GM18505 (cell line): ENCODE data around the gene KRT86.
"Not testable (repeated sequence)": the region's sequence is repeated elsewhere in the genome, so short reads cannot be mapped to it uniquely, and the experiment has no call there.

Source experiments
- ATAC-seq: cut with Tn5 transposase; IDR thresholded peaks from one replicate; pipeline ENCODE4 v1.9.1; 2021; ENCODE audit not compliant: unreplicated experiment
- POLR2A ChIP-seq: IDR thresholded peaks from 4 replicates; pipeline ENCODE4 v1.6.1; 2011; ENCODE audit warnings: borderline replicate concordance; ENCODE audit not compliant: insufficient read depth, insufficient read length; ENCODE audit errors: extremely low read depth

The KRT86 gene

DNA sequence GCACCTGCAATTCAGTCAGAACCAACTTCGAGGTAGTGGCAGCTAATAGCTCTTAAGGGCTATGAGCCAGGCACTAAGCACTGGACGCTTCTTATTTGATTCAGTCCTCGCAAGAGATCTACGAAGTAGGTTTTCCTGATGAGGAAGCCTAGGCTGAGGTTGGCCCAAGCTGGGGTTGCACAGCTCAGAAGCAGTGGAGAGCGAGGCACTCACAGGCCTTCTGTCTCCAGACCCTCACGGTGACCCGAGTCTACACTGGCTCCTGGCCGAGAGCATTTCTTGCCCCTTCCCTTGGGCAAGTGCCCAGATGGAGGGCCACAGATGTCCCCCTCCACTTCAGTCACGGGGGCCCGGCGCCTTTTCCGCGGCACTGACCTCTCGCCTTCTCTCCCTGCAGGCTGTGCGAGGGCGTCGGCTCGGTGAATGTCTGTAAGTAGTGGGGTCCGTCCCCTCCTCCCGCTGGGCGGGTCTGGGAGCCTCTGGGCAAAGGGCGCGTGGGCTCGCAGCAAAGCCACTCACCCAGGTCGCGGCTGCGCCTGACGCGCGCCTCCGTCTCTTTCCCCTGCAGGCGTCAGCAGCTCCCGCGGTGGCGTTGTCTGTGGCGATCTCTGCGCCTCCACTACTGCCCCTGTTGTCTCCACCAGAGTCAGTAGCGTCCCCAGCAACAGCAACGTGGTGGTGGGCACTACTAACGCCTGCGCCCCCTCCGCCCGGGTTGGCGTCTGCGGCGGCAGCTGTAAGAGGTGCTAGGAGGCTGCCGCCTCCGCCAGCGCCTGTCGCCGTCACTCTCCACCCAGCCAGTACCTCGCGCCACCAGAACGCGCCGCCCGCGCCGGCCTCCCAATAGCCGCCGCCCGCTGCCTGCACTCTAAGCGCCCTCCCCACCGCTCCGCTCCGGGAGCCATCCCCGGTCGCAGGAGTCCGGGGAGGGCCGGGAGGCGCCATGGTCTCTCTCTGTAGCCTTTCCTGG, 33.7 kb downstream of the KRT86 start:
- no peak for TF ChIP-seq POLR2A
- no peak for ATAC-seq

DNA sequence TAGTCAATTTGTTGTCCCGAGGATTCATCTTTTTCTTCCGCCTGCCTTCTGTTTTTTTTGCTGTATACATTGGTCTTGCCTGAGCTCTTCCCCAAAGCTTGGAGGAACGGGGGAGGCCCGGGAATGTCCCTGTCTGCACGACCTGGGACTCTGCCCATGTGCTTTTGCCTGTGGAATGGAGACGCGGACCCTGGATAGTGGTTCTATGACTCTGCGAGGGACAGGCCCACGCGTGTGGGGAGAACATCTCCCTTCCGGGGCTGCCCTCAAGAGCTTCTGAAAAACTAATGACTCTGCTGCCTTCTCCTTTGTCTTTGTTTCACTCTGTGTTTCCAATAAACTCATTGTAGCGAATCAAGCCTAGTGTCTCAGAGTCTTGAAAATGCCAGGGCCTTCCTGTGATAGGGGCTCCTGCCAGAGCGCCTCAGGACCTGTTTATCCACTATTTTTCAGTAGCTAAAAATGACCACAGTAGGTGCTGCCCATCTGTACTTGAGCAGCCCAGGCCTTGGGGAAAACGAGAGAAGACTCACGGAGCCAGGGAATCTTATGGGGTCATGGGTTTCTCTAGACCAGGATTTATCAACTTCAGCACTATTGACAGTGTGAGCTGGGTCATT, 34.5 kb downstream of the KRT86 start:
- no peak for ATAC-seq

DNA sequence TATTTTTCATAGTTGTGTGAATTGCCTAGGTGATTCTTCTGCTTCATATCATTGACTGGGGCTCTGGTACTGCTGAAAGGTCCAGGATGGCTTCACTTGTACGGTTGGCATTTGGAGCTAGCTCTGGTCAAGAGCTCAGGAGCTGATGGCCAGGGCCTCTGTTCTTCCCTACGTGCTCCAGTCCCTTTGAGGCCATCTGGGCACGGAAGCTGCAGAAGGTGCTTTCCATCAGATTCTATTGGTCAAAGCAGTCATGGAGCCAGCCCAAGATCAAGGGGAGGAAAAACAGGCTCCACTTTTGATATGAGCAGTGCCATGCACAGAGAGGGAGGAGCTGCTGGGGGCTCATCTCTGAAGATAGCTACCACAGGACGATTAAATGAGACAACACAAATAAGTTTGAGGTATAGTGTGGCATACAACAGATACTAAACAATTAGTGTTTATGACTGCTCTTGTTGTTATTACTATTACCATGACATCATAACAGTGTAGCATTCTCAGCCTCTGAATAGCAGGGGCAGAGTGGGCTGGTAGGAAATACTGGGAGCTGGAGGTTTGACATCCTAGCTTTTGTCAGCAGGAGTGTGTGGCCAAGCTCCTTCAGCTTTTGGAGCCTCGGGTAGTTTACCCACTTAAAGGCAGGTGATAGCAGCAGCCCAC, 36.3 kb downstream of the KRT86 start:
- no peak for TF ChIP-seq POLR2A
- ATAC-seq, result no peak

More for the DNA sequence above, 34.5 kb downstream of the KRT86 start:
- TF ChIP-seq POLR2A, result no peak

DNA sequence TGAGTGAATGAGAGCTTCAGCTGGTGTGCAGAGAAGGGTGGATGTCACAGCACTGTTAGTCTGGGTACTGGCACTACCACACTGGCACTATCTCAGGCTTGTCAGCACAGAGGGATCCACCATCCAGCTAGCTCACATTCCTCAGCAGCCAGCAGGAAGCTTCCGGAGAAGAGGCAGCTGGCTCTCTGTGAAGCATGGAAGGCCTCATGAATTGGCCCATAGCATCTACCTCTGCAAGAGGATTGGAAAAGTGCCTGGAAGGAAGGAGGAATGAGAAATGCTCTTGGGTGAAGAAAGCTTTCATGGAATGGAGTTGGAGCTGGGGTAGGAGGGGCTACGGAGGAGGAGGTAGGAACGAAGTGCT, 36.8 kb downstream of the KRT86 start:
- no peak for ATAC-seq
- TF ChIP-seq POLR2A, result no peak

DNA sequence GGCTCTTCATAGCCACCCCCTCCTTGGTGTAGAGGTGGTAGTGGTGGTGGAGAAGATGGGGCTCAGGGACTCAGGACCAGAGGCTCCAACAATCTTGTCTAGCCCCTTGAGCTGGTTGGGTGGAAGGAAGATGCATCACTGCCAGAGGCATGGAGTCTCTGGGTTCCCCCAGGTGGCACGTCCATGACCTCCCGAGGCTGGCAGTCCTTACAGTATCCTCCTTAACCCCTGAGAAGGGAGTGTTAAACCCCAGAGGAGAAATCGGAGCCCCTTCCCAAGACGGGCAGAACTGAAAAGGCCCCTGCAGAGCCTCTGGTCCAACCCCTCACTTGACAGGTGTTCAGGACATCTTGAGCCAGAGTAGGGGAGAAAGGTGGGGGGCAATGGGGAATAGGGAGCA, 37.6 kb downstream of the KRT86 start:
- no peak for ATAC-seq
- TF ChIP-seq POLR2A, result no peak

DNA sequence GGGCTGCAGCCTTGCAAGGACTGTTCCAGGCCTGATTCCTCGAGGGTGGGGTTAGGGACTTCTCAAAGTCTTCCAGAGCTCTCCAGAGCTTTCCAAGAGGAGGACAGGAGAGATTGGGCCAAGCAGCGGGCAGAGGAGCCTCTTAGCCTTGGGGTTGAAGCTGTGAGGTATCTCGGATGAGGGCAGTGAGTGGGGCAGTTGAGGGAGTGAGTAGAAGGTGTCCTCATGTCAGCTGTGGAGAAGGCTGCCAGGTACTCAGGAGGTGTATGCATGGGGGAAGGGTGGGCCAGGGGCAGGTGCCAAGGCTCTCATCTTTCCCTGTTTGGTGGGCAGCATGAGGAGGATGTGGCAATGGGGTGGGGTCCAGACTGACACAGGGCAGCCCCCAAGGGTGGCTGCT, 39.0 kb downstream of the KRT86 start:
- ATAC-seq, result no peak
- TF ChIP-seq POLR2A, result no peak

DNA sequence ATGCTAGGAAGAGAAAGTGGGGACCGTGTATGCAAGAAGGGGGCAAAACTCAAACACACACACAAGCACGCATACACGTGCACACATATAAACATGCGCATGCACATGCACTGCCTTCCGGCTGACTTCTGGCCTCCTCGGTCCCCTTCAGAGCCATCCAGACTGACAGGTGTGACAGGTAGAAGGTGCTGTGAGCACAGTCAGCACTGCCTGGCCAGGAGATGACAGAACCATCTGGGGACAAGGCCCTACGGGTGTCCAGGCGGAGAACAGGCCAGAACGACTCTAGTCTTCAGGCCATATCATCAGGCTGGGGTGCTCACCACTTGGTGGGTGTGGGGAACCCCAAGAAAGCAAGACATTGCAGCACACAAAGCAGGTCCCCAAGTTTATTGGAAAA, 39.5 kb downstream of the KRT86 start:
- TF ChIP-seq POLR2A, result no peak
- no peak for ATAC-seq

DNA sequence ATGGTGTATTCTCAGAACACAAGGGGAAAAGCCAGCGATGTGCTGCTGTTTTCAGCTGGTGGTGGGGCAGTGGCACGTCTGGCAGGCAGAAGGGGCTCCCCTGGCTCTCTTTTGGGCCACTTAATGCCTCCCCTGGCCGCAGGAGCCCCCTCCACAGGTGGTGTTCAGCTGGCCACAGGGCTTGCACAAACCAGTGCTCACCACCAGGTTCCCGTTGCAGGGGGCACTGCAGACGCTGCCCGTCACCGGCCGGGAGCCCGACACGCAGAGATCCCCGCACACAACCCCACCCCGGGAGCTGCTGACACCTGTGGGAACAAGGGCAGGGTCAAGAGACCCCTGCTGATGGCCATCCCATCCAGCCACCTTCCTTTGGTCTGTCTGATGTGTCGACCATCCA, 40.1 kb downstream of the KRT86 start:
- ATAC-seq, result no peak
- no peak for TF ChIP-seq POLR2A

DNA sequence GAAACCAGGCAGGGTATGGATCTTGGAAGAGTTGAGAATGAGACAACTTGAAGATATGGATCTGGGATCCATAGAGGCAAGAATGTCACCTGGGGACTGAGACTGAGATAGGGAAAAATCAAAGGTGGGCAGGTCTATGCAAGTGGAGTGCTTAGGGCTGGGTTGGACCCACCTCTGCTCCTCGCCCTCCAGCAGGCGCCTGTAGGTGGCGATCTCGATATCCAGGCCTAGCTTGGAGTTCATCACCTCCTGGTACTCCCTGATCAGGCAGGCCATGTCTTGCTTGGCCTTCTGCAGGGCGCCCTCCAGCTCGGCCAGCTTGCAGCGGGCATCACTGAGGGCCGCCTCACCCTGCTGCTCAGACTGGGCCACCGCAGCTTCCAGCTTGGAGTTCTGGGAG, 41.3 kb downstream of the KRT86 start:
- ATAC-seq, result not testable (repeated sequence)

DNA sequence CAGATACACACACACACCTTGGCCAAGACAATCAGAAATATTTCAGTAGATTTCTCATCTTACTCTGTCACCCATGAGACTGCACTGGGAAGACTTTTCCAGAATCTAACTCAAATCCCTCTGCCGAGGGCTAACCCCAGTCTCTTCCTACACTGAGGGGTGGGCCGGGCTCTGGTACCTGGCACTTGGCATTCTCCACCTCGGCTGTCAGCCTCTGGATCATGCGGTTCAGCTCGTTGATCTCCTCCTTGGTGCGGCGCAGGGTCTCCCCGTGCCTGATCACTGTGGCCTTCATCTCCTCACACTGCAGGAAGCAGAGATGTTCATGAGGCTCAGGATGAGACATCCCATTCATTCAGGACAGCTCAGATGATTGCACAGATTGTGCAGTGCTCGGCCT, 41.8 kb downstream of the KRT86 start:
- TF ChIP-seq POLR2A, result no peak
- ATAC-seq, result no peak

DNA sequence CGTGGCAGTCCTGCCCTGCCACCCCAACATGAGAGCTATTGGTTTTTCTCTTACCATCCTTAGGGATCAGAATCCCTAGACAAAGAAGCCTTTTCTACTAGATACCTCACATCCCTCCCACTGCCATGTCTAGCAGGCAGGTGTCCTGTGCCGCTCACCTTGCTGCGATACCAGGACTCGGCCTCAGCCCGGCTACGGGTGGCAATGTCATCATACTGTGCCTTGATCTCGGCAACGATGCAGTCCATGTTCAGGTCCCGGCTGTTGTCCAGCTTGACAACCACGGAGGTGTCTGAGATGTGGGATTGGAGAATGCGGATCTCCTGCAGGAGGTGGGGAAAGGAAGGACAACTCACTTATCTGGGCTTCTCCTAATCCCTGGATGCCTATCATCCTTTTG, 42.3 kb downstream of the KRT86 start:
- ATAC-seq, result no peak
- no peak for TF ChIP-seq POLR2A

DNA sequence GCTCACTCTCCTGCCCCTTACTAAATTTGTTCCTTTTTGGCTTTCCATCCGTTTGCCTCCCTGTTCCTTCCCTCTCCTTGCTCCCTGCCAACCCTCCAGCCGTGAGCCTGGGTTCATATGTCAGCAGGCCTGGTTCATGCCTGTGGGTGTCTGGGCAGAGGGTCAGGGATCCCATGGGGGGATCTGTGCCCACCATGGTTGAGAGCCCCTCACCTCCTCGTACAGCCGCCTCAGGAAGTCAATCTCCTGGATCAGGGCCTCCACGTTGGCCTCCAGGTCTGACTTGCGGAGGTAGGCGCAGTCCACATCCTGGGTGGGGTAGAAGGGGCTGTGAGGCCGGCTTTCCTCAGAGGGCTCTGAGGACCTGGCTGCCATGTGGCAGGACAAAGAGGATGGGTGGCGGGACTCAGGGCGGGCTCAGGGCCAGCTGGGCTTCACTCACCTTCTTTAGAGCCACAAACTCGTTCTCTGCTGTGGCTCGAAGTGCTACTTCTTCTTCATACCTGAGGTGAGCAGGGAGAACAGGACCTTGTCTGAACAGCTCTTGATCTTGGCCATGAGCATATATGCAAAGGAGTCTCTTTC, 43.1 kb downstream of the KRT86 start:
- TF ChIP-seq POLR2A, result no peak
- ATAC-seq, result no peak

DNA sequence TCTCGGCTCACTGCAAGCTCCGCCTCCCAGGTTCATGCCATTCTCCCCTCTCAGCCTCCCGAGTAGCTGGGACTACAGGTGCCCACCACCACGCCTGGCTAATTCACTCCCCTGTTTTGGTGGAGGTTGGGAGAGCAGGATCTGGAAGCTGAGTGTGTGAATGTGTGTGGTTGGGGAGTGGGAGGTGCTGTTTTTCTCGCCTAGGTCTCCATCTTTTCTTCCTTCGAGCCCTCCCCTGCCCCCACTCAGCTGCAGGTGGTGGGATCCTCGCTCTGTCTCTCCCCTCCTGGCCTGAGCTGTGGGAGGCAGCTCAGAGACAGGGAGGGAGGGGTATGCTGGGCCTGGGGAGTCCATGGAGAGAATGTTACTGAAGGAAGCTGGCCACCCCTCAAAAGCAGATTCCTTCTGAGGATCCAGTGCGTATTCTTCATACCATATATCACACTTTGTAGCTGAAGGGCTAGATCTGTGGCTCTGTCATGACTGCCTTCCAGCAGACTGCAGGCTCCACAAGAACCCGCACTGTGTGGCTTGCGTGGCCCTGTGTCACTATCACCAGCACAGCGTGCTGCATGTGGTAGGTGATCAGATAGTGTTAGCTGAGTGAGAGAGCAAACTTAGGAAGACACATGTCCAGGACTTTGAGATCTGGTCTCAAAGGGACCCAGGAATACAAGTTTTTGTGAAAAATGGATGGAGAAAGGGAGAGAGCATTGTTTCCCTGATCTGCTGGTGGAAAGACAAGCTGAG, 44.0 kb downstream of the KRT86 start:
- no peak for ATAC-seq
- no peak for TF ChIP-seq POLR2A
